Measurements from ENCODE around the gene KIFAP3. TPM values are rescaled to one million over a fixed set of nuclear protein-coding genes. Genes with fewer than 3 reads are reported as not detected.
"Not testable (repeated sequence)": the region's sequence is repeated elsewhere in the genome, so short reads cannot be mapped to it uniquely, and the experiment has no call there.

Gene KIFAP3
- total RNA-seq, 1 experiment from 2014 or later, result 14.5 TPM

DNA sequence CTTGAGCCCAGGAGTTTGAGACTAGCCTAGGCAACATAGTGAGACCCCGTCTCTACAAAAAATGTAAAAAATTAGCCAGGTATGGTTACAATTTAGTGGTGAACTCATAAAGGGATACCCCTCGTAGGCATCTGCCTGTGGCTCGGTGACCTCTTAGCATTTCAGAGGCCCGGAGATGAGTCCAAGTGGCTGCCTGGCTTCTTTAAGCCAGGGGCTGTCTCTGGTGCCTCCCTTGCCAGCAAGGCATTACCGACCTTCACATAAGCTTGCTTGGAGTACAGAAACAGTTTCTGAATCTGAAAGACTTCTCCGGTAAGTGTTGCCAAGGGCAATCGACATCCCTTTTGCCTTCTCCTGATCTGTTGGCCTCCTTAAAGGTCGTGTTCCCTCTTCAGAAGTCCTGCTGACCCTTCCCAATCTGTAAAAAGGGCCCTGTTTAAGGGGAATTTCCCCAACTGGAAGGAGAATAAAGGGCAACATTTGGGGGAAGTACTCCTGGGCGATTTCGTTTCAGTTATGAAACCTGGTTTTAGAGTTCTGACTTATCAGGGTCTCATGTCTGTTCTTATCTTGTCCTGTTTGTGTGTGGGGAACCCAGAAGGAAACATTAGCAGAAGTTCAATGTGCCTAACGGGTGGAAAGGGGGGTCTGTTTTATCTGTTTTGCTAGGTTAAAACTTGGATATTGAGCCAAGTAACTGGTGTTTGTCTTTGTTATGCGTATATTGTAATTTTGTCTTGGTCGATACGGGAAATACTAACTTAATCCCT is 32.9 kb downstream of the KIFAP3 start:
- Histone ChIP-seq H3K9me3 (replicated peaks) (no peaks in the 10 kb centered on the region), H3K36me3 (no peaks in the 10 kb centered on the region), H3K4me1 (replicated peaks) (no peaks in the 10 kb centered on the region), H3K27me3 (replicated peaks) (no peaks in the 10 kb centered on the region), H3K27ac (no peak overlapping the region), H3K4me3 (no peak overlapping the region)
- no peak for DNase-seq (ENCODE audit: low read depth in 1 of 2, low spot score in 2 of 2)

- H3K36me3 ChIP-seq, result no peaks in the 10 kb centered on the region
- H3K27ac ChIP-seq, result no peak overlapping the region
- DNase-seq (ENCODE audit: low read depth in 1 of 2, low spot score in 2 of 2), result no peak
- no peaks in the 10 kb centered on the region for H3K4me1 ChIP-seq (replicated peaks)
- H3K4me3 ChIP-seq, result no peak overlapping the region
- no peaks in the 10 kb centered on the region for H3K27me3 ChIP-seq (replicated peaks)
- no peaks in the 10 kb centered on the region for H3K9me3 ChIP-seq (replicated peaks)
Observed at GRCh38 chr1:170032531-170033280, 41.8 kb downstream of the KIFAP3 start.

DNA sequence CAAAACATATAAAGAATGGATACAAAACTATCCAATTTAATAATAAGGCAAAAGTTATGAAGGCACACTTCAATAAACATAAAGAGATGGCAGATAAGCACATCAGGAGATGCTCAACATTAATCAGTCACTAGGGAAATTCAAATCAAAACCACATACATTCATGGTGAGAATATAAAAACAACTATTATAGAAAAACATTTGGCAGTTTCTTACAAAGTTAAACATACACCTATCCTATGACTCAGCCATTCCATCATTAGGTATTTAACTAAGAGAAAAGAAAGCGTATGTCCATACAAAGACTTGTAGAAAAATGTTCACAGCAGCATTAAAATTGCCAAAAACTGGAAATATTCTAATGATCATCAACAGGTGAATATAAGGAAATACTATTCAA is 44.3 kb downstream of the KIFAP3 start:
- Histone ChIP-seq H3K4me3 (no peak overlapping the region), H3K27me3 (replicated peaks) (no peaks in the 10 kb centered on the region), H3K27ac (no peak overlapping the region), H3K4me1 (replicated peaks) (no peaks in the 10 kb centered on the region), H3K9me3 (replicated peaks) (no peaks in the 10 kb centered on the region), H3K36me3 (no peaks in the 10 kb centered on the region)
- no peak for DNase-seq (ENCODE audit: low read depth in 1 of 2, low spot score in 2 of 2)

DNA sequence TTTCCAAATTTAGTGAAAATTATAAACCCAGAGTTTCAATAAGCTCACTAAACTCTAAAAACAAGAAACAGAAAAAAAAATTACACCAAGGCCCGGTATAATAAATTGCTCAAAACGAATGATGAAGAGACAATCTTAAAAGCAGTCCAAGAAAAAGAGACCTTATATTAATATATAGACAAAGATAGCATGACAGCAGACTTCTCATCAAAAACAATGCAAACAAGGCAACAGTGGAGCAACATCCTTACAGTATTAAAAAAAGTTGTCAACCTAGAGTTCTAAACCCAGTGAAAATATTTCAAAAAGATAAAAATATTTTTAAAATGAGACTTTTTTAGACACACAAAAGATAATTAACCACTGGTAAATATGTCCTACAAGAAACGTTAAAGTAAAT is 46.7 kb downstream of the KIFAP3 start:
- Histone ChIP-seq H3K27me3 (replicated peaks) (no peaks in the 10 kb centered on the region), H3K4me3 (no peak overlapping the region), H3K4me1 (replicated peaks) (no peaks in the 10 kb centered on the region), H3K36me3 (no peaks in the 10 kb centered on the region), H3K9me3 (replicated peaks) (no peaks in the 10 kb centered on the region), H3K27ac (no peak overlapping the region)
- no peak for DNase-seq (ENCODE audit: low read depth in 1 of 2, low spot score in 2 of 2)

GRCh38 chr1:170020859-170021258 is 53.6 kb downstream of the KIFAP3 start:
- Histone ChIP-seq H3K36me3 (no peaks in the 10 kb centered on the region), H3K27me3 (replicated peaks) (no peaks in the 10 kb centered on the region), H3K4me1 (replicated peaks) (no peaks in the 10 kb centered on the region), H3K27ac (no peak overlapping the region), H3K9me3 (replicated peaks) (no peaks in the 10 kb centered on the region), H3K4me3 (no peak overlapping the region)
- no peak for DNase-seq (ENCODE audit: low read depth in 1 of 2, low spot score in 2 of 2)

- no peaks in the 10 kb centered on the region for H3K4me1 ChIP-seq (replicated peaks)
- DNase-seq (ENCODE audit: low read depth in 1 of 2, low spot score in 2 of 2), result no peak
- H3K4me3 ChIP-seq, result no peak overlapping the region
- H3K9me3 ChIP-seq (replicated peaks), result no peaks in the 10 kb centered on the region
- no peak overlapping the region for H3K27ac ChIP-seq
- no peaks in the 10 kb centered on the region for H3K27me3 ChIP-seq (replicated peaks)
- H3K36me3 ChIP-seq, result no peaks in the 10 kb centered on the region
Observed at GRCh38 chr1:170017478-170017877, 57.0 kb downstream of the KIFAP3 start.

DNA sequence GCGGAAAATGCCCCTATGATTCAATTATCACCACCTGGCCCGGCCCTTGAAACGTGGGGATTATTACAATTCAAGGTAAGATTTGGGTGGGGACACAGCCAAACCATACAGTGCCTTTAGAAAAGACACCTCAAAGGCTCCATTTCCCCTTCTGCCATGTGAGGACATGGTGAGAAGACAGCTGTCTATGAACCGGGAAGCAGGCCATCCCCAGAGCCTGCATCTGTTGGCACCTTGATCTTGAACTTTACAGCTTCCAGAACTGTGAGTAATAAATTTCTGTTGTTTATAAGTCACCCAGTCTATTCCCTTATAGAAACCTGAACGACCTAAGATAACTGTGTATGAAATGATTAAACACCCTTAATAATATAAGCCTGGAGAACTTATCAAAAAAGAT is 61.6 kb downstream of the KIFAP3 start:
- H3K4me1 ChIP-seq (replicated peaks), result no peaks in the 10 kb centered on the region
- no peaks in the 10 kb centered on the region for H3K27me3 ChIP-seq (replicated peaks)
- no peak overlapping the region for H3K27ac ChIP-seq
- no peaks in the 10 kb centered on the region for H3K9me3 ChIP-seq (replicated peaks)
- H3K36me3 ChIP-seq, result no peaks in the 10 kb centered on the region
- DNase-seq (ENCODE audit: low read depth in 1 of 2, low spot score in 2 of 2), result no peak
- no peak overlapping the region for H3K4me3 ChIP-seq

- Histone ChIP-seq H3K36me3 (no peaks in the 10 kb centered on the region), H3K27me3 (replicated peaks) (no peaks in the 10 kb centered on the region), H3K27ac (no peak overlapping the region), H3K4me3 (no peak overlapping the region), H3K4me1 (replicated peaks) (no peaks in the 10 kb centered on the region), H3K9me3 (replicated peaks) (no peaks in the 10 kb centered on the region)
- DNase-seq (ENCODE audit: low read depth in 1 of 2, low spot score in 2 of 2), result no peak
Observed at GRCh38 chr1:170010443-170010842, 64.1 kb downstream of the KIFAP3 start.

GRCh38 chr1:170009551-170009950 is 64.9 kb downstream of the KIFAP3 start:
- Histone ChIP-seq H3K36me3 (no peaks in the 10 kb centered on the region), H3K27me3 (replicated peaks) (no peaks in the 10 kb centered on the region), H3K9me3 (replicated peaks) (no peaks in the 10 kb centered on the region), H3K4me3 (no peak overlapping the region), H3K4me1 (replicated peaks) (no peaks in the 10 kb centered on the region), H3K27ac (no peak overlapping the region)
- DNase-seq (ENCODE audit: low read depth in 1 of 2, low spot score in 2 of 2), result no peak

DNA sequence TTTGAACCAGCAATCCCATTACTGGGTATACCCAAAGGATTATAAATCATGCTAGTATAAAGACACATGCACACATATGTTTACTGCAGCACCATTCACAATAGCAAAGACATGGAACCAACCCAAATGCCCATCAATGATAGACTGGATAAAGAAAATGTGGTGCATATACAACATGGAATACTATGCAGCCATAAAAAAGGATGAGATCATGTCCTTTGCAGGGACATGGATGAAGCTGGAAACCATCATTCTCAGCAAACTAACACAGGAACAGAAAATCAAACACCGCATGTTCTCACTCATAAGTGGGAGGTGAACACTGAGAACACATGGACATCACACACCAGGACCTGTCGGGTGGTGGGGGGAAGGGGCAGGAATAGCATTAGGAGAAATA is 65.8 kb downstream of the KIFAP3 start:
- H3K36me3 ChIP-seq; H3K4me1 ChIP-seq (replicated peaks); H3K4me3 ChIP-seq; H3K9me3 ChIP-seq (replicated peaks); H3K27me3 ChIP-seq (replicated peaks); DNase-seq (ENCODE audit: low read depth in 1 of 2, low spot score in 2 of 2); H3K27ac ChIP-seq: not testable (repeated sequence)

GRCh38 chr1:170003270-170003835 is 71.1 kb downstream of the KIFAP3 start:
- not testable (repeated sequence) for H3K4me1 ChIP-seq (replicated peaks); H3K36me3 ChIP-seq; H3K9me3 ChIP-seq (replicated peaks); DNase-seq (ENCODE audit: low read depth in 1 of 2, low spot score in 2 of 2); H3K27me3 ChIP-seq (replicated peaks); H3K27ac ChIP-seq; H3K4me3 ChIP-seq

- Histone ChIP-seq H3K36me3 (no peaks in the 10 kb centered on the region), H3K9me3 (replicated peaks) (no peaks in the 10 kb centered on the region), H3K4me3 (no peak overlapping the region), H3K27ac (no peak overlapping the region), H3K27me3 (replicated peaks) (no peaks in the 10 kb centered on the region), H3K4me1 (replicated peaks) (no peaks in the 10 kb centered on the region; the same call in 1 of the 2 replicates)
- no peak for DNase-seq (ENCODE audit: low read depth in 1 of 2, low spot score in 2 of 2)
Observed at GRCh38 chr1:170001266-170001665, 73.2 kb downstream of the KIFAP3 start.

GRCh38 chr1:169999761-170000160 is 74.7 kb downstream of the KIFAP3 start:
- H3K27ac ChIP-seq, result no peak overlapping the region

DNA sequence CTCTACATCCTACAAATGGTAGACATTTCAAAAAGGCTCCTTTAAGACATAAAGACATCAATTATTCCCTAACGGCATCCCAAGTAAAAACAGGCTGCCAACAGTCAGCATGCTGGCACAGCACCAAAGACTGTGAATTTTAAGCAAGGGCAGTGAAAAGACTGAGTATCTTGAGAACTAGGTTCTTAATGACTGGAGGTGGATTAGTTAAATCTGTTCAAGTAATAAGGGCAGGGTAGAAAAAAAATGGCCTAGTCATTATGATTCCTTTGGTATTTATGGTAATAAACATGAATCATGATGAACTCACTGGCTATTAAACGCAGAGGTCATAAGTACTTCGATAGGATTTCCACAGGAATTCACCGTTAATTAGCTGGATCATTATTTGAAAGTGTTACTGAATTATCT is 75.2 kb downstream of the KIFAP3 start:
- Histone ChIP-seq H3K4me1 (replicated peaks) (no peaks in the 10 kb centered on the region; the same call in 1 of the 2 replicates), H3K9me3 (replicated peaks) (no peaks in the 10 kb centered on the region), H3K36me3 (no peaks in the 10 kb centered on the region), H3K27me3 (replicated peaks) (no peaks in the 10 kb centered on the region), H3K4me3 (no peak overlapping the region), H3K27ac (no peak overlapping the region)
- DNase-seq (ENCODE audit: low read depth in 1 of 2, low spot score in 2 of 2), result no peak

More at GRCh38 chr1:169999761-170000160, 74.7 kb downstream of the KIFAP3 start:
- no peaks in the 10 kb centered on the region; the same call in 1 of the 2 replicates for H3K4me1 ChIP-seq (replicated peaks)
- no peaks in the 10 kb centered on the region for H3K9me3 ChIP-seq (replicated peaks)
- H3K36me3 ChIP-seq, result no peaks in the 10 kb centered on the region
- H3K4me3 ChIP-seq, result no peak overlapping the region
- DNase-seq (ENCODE audit: low read depth in 1 of 2, low spot score in 2 of 2), result no peak
- no peaks in the 10 kb centered on the region for H3K27me3 ChIP-seq (replicated peaks)
